HG02798 (cell line): ENCODE measurements around the gene CILP2.

Source experiments
- ATAC-seq: cut with Tn5 transposase; IDR thresholded peaks from one replicate; pipeline ENCODE4 v1.9.1; 2021; ENCODE audit warnings: mild to moderate bottlenecking; ENCODE audit not compliant: unreplicated experiment, poor library complexity

Gene CILP2

GRCh38 chr19:19558636-19559035 is 20.6 kb downstream of the CILP2 start:
- ATAC-seq, result no peak

GRCh38 chr19:19559931-19560330 is 21.9 kb downstream of the CILP2 start:
- no peak for ATAC-seq

- no peak for ATAC-seq
These were observed 24.0 kb downstream of the CILP2 start for GRCh38 chr19:19561946-19562664.

- no peak for ATAC-seq
These were observed 24.7 kb downstream of the CILP2 start for GRCh38 chr19:19562665-19563347.

GRCh38 chr19:19563348-19563848 is 25.3 kb downstream of the CILP2 start:
- ATAC-seq, result no peak

GRCh38 chr19:19566306-19566705 is 28.2 kb downstream of the CILP2 start:
- no peak for ATAC-seq

GRCh38 chr19:19567391-19567790 is 29.3 kb downstream of the CILP2 start:
- ATAC-seq, result no peak

- no peak for ATAC-seq
These were observed 31.0 kb downstream of the CILP2 start for GRCh38 chr19:19568802-19569756.

- ATAC-seq, result no peak
These were observed 32.5 kb downstream of the CILP2 start for GRCh38 chr19:19570571-19570970.

- no peak for ATAC-seq
These were observed 33.2 kb downstream of the CILP2 start for GRCh38 chr19:19571071-19571786.

GRCh38 chr19:19575411-19575810 is 37.3 kb downstream of the CILP2 start:
- no peak for ATAC-seq

GRCh38 chr19:19578252-19578651 is 40.2 kb downstream of the CILP2 start:
- ATAC-seq, result no peak

GRCh38 chr19:19579533-19580361 is 41.7 kb downstream of the CILP2 start:
- no peak for ATAC-seq

GRCh38 chr19:19580418-19580817 is 42.4 kb downstream of the CILP2 start:
- ATAC-seq, result no peak

- ATAC-seq, result no peak
These were observed 43.3 kb downstream of the CILP2 start for GRCh38 chr19:19581391-19581790.

- no peak for ATAC-seq
These were observed 44.4 kb downstream of the CILP2 start for GRCh38 chr19:19582471-19582870.

GRCh38 chr19:19584356-19584755 is 46.3 kb downstream of the CILP2 start:
- no peak for ATAC-seq

GRCh38 chr19:19587771-19588170 is 49.7 kb downstream of the CILP2 start:
- no peak for ATAC-seq

- ATAC-seq, result no peak
These were observed 50.5 kb downstream of the CILP2 start for GRCh38 chr19:19588546-19588945.
